Keratinocyte (primary cell): ENCODE results near the gene CCAR1. TPM values are rescaled to one million over a fixed set of nuclear protein-coding genes. Genes with fewer than 3 reads are reported as not detected.

ENCODE experiments used
- DNase-seq: peaks from one replicate; pipeline ENCODE4 v3.0.0-alpha.2; 2011; ENCODE audit warnings: low read depth, missing footprints, low spot score
- FAIRE-seq: peaks from 2 replicates; lab custom pipeline; 2011; peaks lifted over from hg19 to GRCh38; lab: Jason Lieb, UNC
- H2AFZ ChIP-seq: 2 replicates; pipeline ENCODE4 v1.6.0; 2012; ENCODE audit warnings: low read length, control low read depth, inconsistent platforms; ENCODE audit not compliant: control insufficient read depth
- H3K27ac ChIP-seq: 2 replicates; pipeline ENCODE4 v1.5.1; 2011; ENCODE audit warnings: low read length; ENCODE audit not compliant: control insufficient read depth, insufficient read depth
- H3K27me3 ChIP-seq: 3 replicates; pipeline ENCODE4 v1.6.0; 2011; ENCODE audit warnings: low read length; ENCODE audit not compliant: control insufficient read depth, insufficient read depth; ENCODE audit errors: extremely low read depth
- H3K36me3 ChIP-seq, 2 experiments: 2 replicates in 1 of 2; 3 replicates in 1 of 2; pipeline ENCODE4 v1.5.1; 2011; ENCODE audit warnings: low read length in 2 of 2, mild to moderate bottlenecking in 1 of 2; ENCODE audit not compliant: control insufficient read depth in 2 of 2, insufficient read depth in 2 of 2; ENCODE audit errors: extremely low read depth in 1 of 2
- H3K4me1 ChIP-seq: 3 replicates; pipeline ENCODE4 v1.5.1; 2011; ENCODE audit warnings: low read length; ENCODE audit not compliant: control insufficient read depth, insufficient read depth; ENCODE audit errors: extremely low read depth
- H3K4me2 ChIP-seq: 3 replicates; pipeline ENCODE4 v1.6.0; 2011; ENCODE audit warnings: low read depth, low read length; ENCODE audit not compliant: control insufficient read depth, insufficient read depth; ENCODE audit errors: extremely low read depth
- H3K4me3 ChIP-seq, 3 experiments: fragments of 200-600 bp in 1 of 3; sonication (generic) in 1 of 3; 2 replicates in 2 of 3; 3 replicates in 1 of 3; pipeline ENCODE4 v1.5.1; 2011 to 2016; ENCODE audit warnings: low read length in 3 of 3, mild to moderate bottlenecking in 3 of 3, control low read depth in 2 of 3, inconsistent platforms in 1 of 3, low read depth in 1 of 3, mixed read lengths in 1 of 3, mixed run types in 1 of 3, moderate library complexity in 1 of 3; ENCODE audit not compliant: control insufficient read depth in 2 of 3, insufficient read depth in 2 of 3; ENCODE audit errors: extremely low read depth in 1 of 3
- H3K79me2 ChIP-seq: 2 replicates; pipeline ENCODE4 v1.6.0; 2012; ENCODE audit warnings: low read length; ENCODE audit not compliant: control insufficient read depth, insufficient read depth
- H3K9ac ChIP-seq: 3 replicates; pipeline ENCODE4 v1.6.0; 2011; ENCODE audit warnings: low read length; ENCODE audit not compliant: control insufficient read depth, insufficient read depth; ENCODE audit errors: extremely low read depth
- H3K9me1 ChIP-seq: 3 replicates; pipeline ENCODE4 v1.6.0; 2011; ENCODE audit warnings: low read length; ENCODE audit not compliant: control insufficient read depth, insufficient read depth; ENCODE audit errors: extremely low read depth
- H3K9me3 ChIP-seq: 2 replicates; pipeline ENCODE4 v1.5.1; 2012; ENCODE audit warnings: low read depth, low read length; ENCODE audit not compliant: control insufficient read depth
- H4K20me1 ChIP-seq: 3 replicates; pipeline ENCODE4 v1.6.0; 2011; ENCODE audit warnings: low read length; ENCODE audit not compliant: control insufficient read depth, insufficient read depth; ENCODE audit errors: extremely low read depth
- EZH2 ChIP-seq: IDR thresholded peaks from one replicate; pipeline ENCODE4 v1.6.1; 2012; ENCODE audit warnings: inconsistent platforms, mild to moderate bottlenecking, low read length, moderate library complexity
- dilution Hi-C: fragments of 300-500 bp; cut with MboI; formaldehyde crosslinking; loops from one replicate; pipeline ENCODE4 v1.7.0; 2020; ENCODE audit warnings: low sequenced_read_pairs; ENCODE audit not compliant: extremely low pct_ligation_motif_present
- polyA plus RNA-seq, 5 experiments: library from polyadenylated mRNA; depleted of rRNA in 3 of 5; stranded (reverse) in 3 of 5; stranded (forward) in 1 of 5; unstranded in 1 of 5; fragments of >200 nt; gene quantifications; 1 replicate in 1 of 5; 2 replicates in 3 of 5; 3 replicates in 1 of 5; pipeline versions ENCODE4 v1.2.1 to v1.2.3, GENCODE V29; 2011 to 2012; ENCODE audit warnings: missing spikeins in 2 of 5, low read depth in 1 of 5, low replicate concordance in 1 of 5
- TF ChIP-seq, protein P1 (sequence below), 3 experiments: IDR thresholded peaks in 1 of 3; conservative IDR thresholded peaks in 1 of 3; optimal IDR thresholded peaks in 1 of 3; 2 replicates in 2 of 3; 3 replicates in 1 of 3; pipeline versions ENCODE3 to v1.5.1; 2011; ENCODE audit warnings: low read length in 3 of 3, mild to moderate bottlenecking in 3 of 3, moderate library complexity in 2 of 3, control low read depth in 1 of 3, inconsistent platforms in 1 of 3; ENCODE audit not compliant: insufficient read depth in 2 of 3; ENCODE audit errors: extremely low read depth in 1 of 3

The CCAR1 gene
- polyA plus RNA-seq, 1 donor (not counting 4 experiments of a cell fraction or from before 2014, with no cell fraction given), result 59.1 TPM

GRCh38 chr10:68742397-68742796 is 21.4 kb downstream of the CCAR1 start:
- no peak overlapping the region for H3K9ac ChIP-seq
- H3K79me2 ChIP-seq, result no peaks in the 10 kb centered on the region
- no peak overlapping the region for H2AFZ ChIP-seq
- H3K27me3 ChIP-seq, result no peaks in the 10 kb centered on the region
- no peak overlapping the region for H3K27ac ChIP-seq
- no peaks in the 10 kb centered on the region for H4K20me1 ChIP-seq
- H3K36me3 ChIP-seq, result peaks cover 14 to 22% of the 10 kb centered on the region in 2 experiments
- DNase-seq (no peak), FAIRE-seq (no peak)
- no peaks in the 10 kb centered on the region for H3K4me1 ChIP-seq
- H3K9me1 ChIP-seq, result no peaks in the 10 kb centered on the region
- no peaks in the 10 kb centered on the region for H3K9me3 ChIP-seq
- dilution Hi-C loops, result no loop called here
- no peak overlapping the region for H3K4me3 ChIP-seq
- H3K4me2 ChIP-seq, result no peak overlapping the region
- TF ChIP-seq, protein P1, sequence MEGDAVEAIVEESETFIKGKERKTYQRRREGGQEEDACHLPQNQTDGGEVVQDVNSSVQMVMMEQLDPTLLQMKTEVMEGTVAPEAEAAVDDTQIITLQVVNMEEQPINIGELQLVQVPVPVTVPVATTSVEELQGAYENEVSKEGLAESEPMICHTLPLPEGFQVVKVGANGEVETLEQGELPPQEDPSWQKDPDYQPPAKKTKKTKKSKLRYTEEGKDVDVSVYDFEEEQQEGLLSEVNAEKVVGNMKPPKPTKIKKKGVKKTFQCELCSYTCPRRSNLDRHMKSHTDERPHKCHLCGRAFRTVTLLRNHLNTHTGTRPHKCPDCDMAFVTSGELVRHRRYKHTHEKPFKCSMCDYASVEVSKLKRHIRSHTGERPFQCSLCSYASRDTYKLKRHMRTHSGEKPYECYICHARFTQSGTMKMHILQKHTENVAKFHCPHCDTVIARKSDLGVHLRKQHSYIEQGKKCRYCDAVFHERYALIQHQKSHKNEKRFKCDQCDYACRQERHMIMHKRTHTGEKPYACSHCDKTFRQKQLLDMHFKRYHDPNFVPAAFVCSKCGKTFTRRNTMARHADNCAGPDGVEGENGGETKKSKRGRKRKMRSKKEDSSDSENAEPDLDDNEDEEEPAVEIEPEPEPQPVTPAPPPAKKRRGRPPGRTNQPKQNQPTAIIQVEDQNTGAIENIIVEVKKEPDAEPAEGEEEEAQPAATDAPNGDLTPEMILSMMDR (optimal IDR thresholded peaks at IDR 0.05 in 1 of 3, IDR thresholded peaks at IDR 0.05 in 1 of 3, conservative IDR thresholded peaks at IDR 0.05 in 1 of 3; ENCODE audit: extremely low read depth in 1 of 3, insufficient read depth in 2 of 3, low read length in 3 of 3), result no peak
- TF ChIP-seq EZH2, result no peak

DNA sequence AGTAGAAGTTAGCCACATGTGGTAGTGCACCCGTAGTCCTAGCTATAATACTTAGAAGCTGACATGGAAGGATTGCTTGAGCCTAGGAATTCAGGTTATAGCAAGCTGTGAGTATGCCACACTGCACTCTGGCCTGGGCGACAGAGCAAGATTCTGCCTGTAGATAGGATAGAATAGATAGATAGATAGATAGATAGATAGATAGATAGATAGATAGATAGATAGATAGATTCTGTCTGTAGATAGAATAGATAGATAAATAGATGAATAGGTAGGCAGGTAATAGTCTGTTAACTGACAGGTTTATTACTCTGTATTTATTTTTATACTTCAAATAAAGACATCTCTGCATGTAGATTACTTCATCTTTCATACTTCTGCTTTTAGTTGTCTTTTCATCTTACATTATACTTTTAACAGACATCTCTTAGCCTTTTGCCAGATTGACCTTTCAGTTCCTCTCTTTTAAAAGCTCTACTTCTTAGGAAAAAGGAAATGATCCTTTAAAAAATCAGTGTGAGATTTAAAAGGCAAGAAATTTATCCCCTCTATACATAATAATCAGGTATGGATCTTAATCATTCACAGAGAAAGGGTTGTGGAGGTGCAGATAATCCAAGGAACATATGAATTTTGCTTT is 31.8 kb downstream of the CCAR1 start:
- no peak for FAIRE-seq
- Histone ChIP-seq H3K9me3 (no peaks in the 10 kb centered on the region), H4K20me1 (no peaks in the 10 kb centered on the region), H3K27ac (no peak overlapping the region), H3K4me1 (no peaks in the 10 kb centered on the region), H3K27me3 (no peaks in the 10 kb centered on the region), H3K9me1 (no peaks in the 10 kb centered on the region), H3K9ac (no peak overlapping the region), H3K36me3 (peaks cover 25 to 27% of the 10 kb centered on the region in 2 experiments), H2AFZ (no peak overlapping the region), H3K4me2 (no peak overlapping the region), H3K79me2 (no peaks in the 10 kb centered on the region), H3K4me3 (no peak overlapping the region)
- no peak for TF ChIP-seq EZH2
- TF ChIP-seq, protein P1 (optimal IDR thresholded peaks at IDR 0.05 in 1 of 3, IDR thresholded peaks at IDR 0.05 in 1 of 3, conservative IDR thresholded peaks at IDR 0.05 in 1 of 3; ENCODE audit: extremely low read depth in 1 of 3, insufficient read depth in 2 of 3, low read length in 3 of 3), result no peak
- dilution Hi-C loops, result no loop called here
- no peak for DNase-seq
